HepG2 (cell line): Measurements from ENCODE around the gene HSF4.

Source experiments
- CREB1 ChIP-seq, 2 experiments: fragments of 450-650 bp in 1 of 2; IDR thresholded peaks; 2 replicates each; pipeline ENCODE4 v1.6.1; 2016 to 2017; ENCODE audit warnings: control low read depth in 1 of 2, mild to moderate bottlenecking in 1 of 2, missing compliant biosample characterization in 1 of 2, missing genetic modification characterization in 1 of 2
- ESRRA ChIP-seq: sonication (generic); formaldehyde crosslinking; IDR thresholded peaks from 2 replicates; pipeline ENCODE4 v1.5.1; 2020; ENCODE audit warnings: mild to moderate bottlenecking, low read depth, missing genetic modification reagents
- FOSL1 ChIP-seq: sonication (generic); formaldehyde crosslinking; IDR thresholded peaks from 2 replicates; pipeline ENCODE4 v1.9.0; 2021; ENCODE audit warnings: missing genetic modification reagents, borderline replicate concordance
- FOXA3 ChIP-seq: IDR thresholded peaks from 2 replicates; pipeline ENCODE4 v1.6.1; 2016; ENCODE audit warnings: missing genetic modification reagents, missing compliant biosample characterization
- FOXJ3 ChIP-seq: sonication (generic); formaldehyde crosslinking; IDR thresholded peaks from 2 replicates; pipeline ENCODE4 v1.4.0; 2020; ENCODE audit warnings: missing genetic modification reagents, mild to moderate bottlenecking, borderline replicate concordance
- HDAC2 ChIP-seq: sonication (generic); formaldehyde crosslinking; IDR thresholded peaks from 2 replicates; pipeline ENCODE4 v1.4.0; 2020; ENCODE audit warnings: missing genetic modification reagents
- IKZF1 ChIP-seq: fragments of 450-650 bp; IDR thresholded peaks from 2 replicates; pipeline ENCODE4 v1.7.1; 2016
- RFX3 ChIP-seq: IDR thresholded peaks from 2 replicates; pipeline ENCODE4 v1.6.1; 2016; ENCODE audit warnings: missing biosample characterization, missing genetic modification reagents
- TAF1 ChIP-seq: sonication (generic); formaldehyde crosslinking; IDR thresholded peaks from 2 replicates; pipeline ENCODE4 v1.4.0; 2020; ENCODE audit warnings: missing genetic modification reagents
- ZBTB21 ChIP-seq: sonication (generic); formaldehyde crosslinking; IDR thresholded peaks from 2 replicates; pipeline ENCODE4 v1.4.0; 2020; ENCODE audit warnings: missing genetic modification reagents
- TF ChIP-seq, protein P1 (sequence below): sonication (generic); formaldehyde crosslinking; IDR thresholded peaks from 2 replicates; pipeline ENCODE4 v1.4.0; 2020; ENCODE audit warnings: missing genetic modification reagents, borderline replicate concordance
- TF ChIP-seq, protein P2 (sequence below): sonication (generic); formaldehyde crosslinking; IDR thresholded peaks from 2 replicates; pipeline ENCODE4 v1.4.0; 2020; ENCODE audit warnings: missing genetic modification reagents, borderline replicate concordance
- TF ChIP-seq, protein P3 (sequence below): sonication (generic); formaldehyde crosslinking; IDR thresholded peaks from 2 replicates; pipeline ENCODE4 v1.5.0; 2020; ENCODE audit warnings: mild to moderate bottlenecking, missing genetic modification reagents, moderate library complexity

GRCh38 chr16:67201411-67202345 lies 37.1 kb downstream of the HSF4 start:
- TF ChIP-seq IKZF1 (no peak), HDAC2 (CRISPR knock-in tag) (no peak), RFX3 (CRISPR knock-in tag) (no peak), FOXJ3 (CRISPR knock-in tag) (no peak), FOSL1 (no peak), ZBTB21 (no peak), ESRRA (no peak), FOXA3 (no peak), TAF1 (CRISPR knock-in tag) (no peak), CREB1 (IDR thresholded peaks at IDR 0.05) (no peak), CREB1 (CRISPR knock-in tag; IDR thresholded peaks at IDR 0.05) (no peak)
- TF ChIP-seq, protein P1, sequence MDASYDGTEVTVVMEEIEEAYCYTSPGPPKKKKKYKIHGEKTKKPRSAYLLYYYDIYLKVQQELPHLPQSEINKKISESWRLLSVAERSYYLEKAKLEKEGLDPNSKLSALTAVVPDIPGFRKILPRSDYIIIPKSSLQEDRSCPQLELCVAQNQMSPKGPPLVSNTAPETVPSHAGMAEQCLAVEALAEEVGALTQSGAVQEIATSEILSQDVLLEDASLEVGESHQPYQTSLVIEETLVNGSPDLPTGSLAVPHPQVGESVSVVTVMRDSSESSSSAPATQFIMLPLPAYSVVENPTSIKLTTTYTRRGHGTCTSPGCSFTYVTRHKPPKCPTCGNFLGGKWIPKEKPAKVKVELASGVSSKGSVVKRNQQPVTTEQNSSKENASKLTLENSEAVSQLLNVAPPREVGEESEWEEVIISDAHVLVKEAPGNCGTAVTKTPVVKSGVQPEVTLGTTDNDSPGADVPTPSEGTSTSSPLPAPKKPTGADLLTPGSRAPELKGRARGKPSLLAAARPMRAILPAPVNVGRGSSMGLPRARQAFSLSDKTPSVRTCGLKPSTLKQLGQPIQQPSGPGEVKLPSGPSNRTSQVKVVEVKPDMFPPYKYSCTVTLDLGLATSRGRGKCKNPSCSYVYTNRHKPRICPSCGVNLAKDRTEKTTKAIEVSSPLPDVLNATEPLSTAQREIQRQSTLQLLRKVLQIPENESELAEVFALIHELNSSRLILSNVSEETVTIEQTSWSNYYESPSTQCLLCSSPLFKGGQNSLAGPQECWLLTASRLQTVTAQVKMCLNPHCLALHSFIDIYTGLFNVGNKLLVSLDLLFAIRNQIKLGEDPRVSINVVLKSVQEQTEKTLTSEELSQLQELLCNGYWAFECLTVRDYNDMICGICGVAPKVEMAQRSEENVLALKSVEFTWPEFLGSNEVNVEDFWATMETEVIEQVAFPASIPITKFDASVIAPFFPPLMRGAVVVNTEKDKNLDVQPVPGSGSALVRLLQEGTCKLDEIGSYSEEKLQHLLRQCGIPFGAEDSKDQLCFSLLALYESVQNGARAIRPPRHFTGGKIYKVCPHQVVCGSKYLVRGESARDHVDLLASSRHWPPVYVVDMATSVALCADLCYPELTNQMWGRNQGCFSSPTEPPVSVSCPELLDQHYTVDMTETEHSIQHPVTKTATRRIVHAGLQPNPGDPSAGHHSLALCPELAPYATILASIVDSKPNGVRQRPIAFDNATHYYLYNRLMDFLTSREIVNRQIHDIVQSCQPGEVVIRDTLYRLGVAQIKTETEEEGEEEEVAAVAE (CRISPR knock-in tag): no peak
- TF ChIP-seq, protein P2, sequence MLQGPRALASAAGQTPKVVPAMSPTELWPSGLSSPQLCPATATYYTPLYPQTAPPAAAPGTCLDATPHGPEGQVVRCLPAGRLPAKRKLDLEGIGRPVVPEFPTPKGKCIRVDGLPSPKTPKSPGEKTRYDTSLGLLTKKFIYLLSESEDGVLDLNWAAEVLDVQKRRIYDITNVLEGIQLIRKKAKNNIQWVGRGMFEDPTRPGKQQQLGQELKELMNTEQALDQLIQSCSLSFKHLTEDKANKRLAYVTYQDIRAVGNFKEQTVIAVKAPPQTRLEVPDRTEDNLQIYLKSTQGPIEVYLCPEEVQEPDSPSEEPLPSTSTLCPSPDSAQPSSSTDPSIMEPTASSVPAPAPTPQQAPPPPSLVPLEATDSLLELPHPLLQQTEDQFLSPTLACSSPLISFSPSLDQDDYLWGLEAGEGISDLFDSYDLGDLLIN (CRISPR knock-in tag): no peak
- TF ChIP-seq, protein P3, sequence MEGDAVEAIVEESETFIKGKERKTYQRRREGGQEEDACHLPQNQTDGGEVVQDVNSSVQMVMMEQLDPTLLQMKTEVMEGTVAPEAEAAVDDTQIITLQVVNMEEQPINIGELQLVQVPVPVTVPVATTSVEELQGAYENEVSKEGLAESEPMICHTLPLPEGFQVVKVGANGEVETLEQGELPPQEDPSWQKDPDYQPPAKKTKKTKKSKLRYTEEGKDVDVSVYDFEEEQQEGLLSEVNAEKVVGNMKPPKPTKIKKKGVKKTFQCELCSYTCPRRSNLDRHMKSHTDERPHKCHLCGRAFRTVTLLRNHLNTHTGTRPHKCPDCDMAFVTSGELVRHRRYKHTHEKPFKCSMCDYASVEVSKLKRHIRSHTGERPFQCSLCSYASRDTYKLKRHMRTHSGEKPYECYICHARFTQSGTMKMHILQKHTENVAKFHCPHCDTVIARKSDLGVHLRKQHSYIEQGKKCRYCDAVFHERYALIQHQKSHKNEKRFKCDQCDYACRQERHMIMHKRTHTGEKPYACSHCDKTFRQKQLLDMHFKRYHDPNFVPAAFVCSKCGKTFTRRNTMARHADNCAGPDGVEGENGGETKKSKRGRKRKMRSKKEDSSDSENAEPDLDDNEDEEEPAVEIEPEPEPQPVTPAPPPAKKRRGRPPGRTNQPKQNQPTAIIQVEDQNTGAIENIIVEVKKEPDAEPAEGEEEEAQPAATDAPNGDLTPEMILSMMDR (CRISPR knock-in tag): no peak
